Endothelial cell of umbilical vein (primary cell): ENCODE measurements around the gene ATPAF1. TPM values are rescaled to one million over a fixed set of nuclear protein-coding genes. Genes with fewer than 3 reads are reported as not detected.

Experiments used
- BruUV-seq: library from RNA; stranded (reverse); fragments of 400-500 nt; replicated peaks from 2 replicates; lab custom pipeline; 2021; lab: Mats Ljungman, UMichigan
- CTCF ChIA-PET: fragments of 300-600, 350-600 bp; sonication (Branson Sonifier 250); formaldehyde crosslinking; loops from one replicate; lab custom pipeline; 2021; ENCODE audit warnings: antibody characterized with exemption, inconsistent platforms; lab: Charles Lee
- POLR2A ChIA-PET: fragments of 300-600, 350-600 bp; sonication (Branson Sonifier 250); formaldehyde crosslinking; loops from one replicate; lab custom pipeline; 2021; ENCODE audit warnings: antibody characterized with exemption, inconsistent platforms; lab: Charles Lee
- DNase-seq: peaks from one replicate; pipeline ENCODE4 v3.0.0-alpha.2; 2011; ENCODE audit warnings: low read depth, low spot score
- FAIRE-seq: peaks from 2 replicates; lab custom pipeline; 2011; peaks lifted over from hg19 to GRCh38; lab: Jason Lieb, UNC
- H2AFZ ChIP-seq: 2 replicates; pipeline ENCODE4 v1.6.0; 2012; ENCODE audit warnings: low read depth, low read length, control low read depth, inconsistent platforms
- H3K27ac ChIP-seq: 2 replicates; pipeline ENCODE4 v1.5.1; 2011; ENCODE audit warnings: low read depth, mild to moderate bottlenecking, control low read depth, low read length, moderate library complexity; ENCODE audit not compliant: insufficient read depth
- H3K27me3 ChIP-seq, 2 experiments: 2 replicates each; pipeline versions ENCODE4 v1.6.0 to v1.6.1; 2011; ENCODE audit warnings: low read length in 2 of 2, mixed read lengths in 1 of 2; ENCODE audit not compliant: control insufficient read depth in 2 of 2, insufficient read depth in 2 of 2
- H3K36me3 ChIP-seq, 2 experiments: 2 replicates in 1 of 2; 3 replicates in 1 of 2; pipeline ENCODE4 v1.5.1; 2011; ENCODE audit warnings: low read length in 2 of 2, mild to moderate bottlenecking in 1 of 2, moderate library complexity in 1 of 2; ENCODE audit not compliant: control insufficient read depth in 2 of 2, insufficient read depth in 2 of 2; ENCODE audit errors: extremely low read depth in 1 of 2
- H3K4me1 ChIP-seq: 3 replicates; pipeline ENCODE4 v1.5.1; 2011; ENCODE audit warnings: mild to moderate bottlenecking, low read length; ENCODE audit not compliant: control insufficient read depth, insufficient read depth; ENCODE audit errors: extremely low read depth
- H3K4me2 ChIP-seq: 2 replicates; pipeline ENCODE4 v1.6.1; 2011; ENCODE audit warnings: low read length, control low read depth, mixed read lengths; ENCODE audit not compliant: insufficient read depth
- H3K4me3 ChIP-seq, 3 experiments: fragments of 200-600 bp in 1 of 3; sonication (generic), shearing (Covaris generic) in 1 of 3; replicated peaks in 1 of 3; 2 replicates each; pipeline ENCODE4 v1.5.1; 2011 to 2016; ENCODE audit warnings: control low read depth in 3 of 3, low read length in 3 of 3, mild to moderate bottlenecking in 2 of 3, inconsistent platforms in 1 of 3, low read depth in 1 of 3, moderate library complexity in 1 of 3; ENCODE audit not compliant: insufficient read depth in 1 of 3
- H3K79me2 ChIP-seq: 2 replicates; pipeline ENCODE4 v1.6.0; 2012; ENCODE audit warnings: low read length, inconsistent platforms; ENCODE audit not compliant: control insufficient read depth, insufficient read depth
- H3K9ac ChIP-seq: replicated peaks from 2 replicates; pipeline ENCODE3; 2011; ENCODE audit warnings: low read length, control low read depth; ENCODE audit not compliant: insufficient read depth; ENCODE audit errors: extremely low read depth
- H3K9me1 ChIP-seq: replicated peaks from 3 replicates; pipeline ENCODE4 v1.6.0; 2011; ENCODE audit warnings: mild to moderate bottlenecking, low read length; ENCODE audit not compliant: control insufficient read depth, insufficient read depth; ENCODE audit errors: extremely low read depth
- H3K9me3 ChIP-seq: replicated peaks from 2 replicates; pipeline ENCODE4 v1.5.1; 2012; ENCODE audit warnings: low read length, inconsistent platforms; ENCODE audit not compliant: control insufficient read depth, insufficient read depth
- H4K20me1 ChIP-seq: replicated peaks from 2 replicates; pipeline ENCODE3; 2011; ENCODE audit warnings: mild to moderate bottlenecking, low read length; ENCODE audit not compliant: control insufficient read depth, insufficient read depth; ENCODE audit errors: extremely low read depth
- EZH2 ChIP-seq: IDR thresholded peaks from 2 replicates; pipeline ENCODE4 v1.6.1; 2012; ENCODE audit warnings: borderline replicate concordance, low read depth, mild to moderate bottlenecking, moderate library complexity, low read length, inconsistent platforms; ENCODE audit not compliant: severe bottlenecking
- MYC ChIP-seq: IDR thresholded peaks from one replicate; pipeline ENCODE4 v1.6.1; 2011; ENCODE audit warnings: mild to moderate bottlenecking, low read depth, low read length
- POLR2A ChIP-seq: IDR thresholded peaks from 2 replicates; pipeline ENCODE4 v1.6.1; 2012; ENCODE audit warnings: low read depth, mild to moderate bottlenecking, control low read depth, low read length
- POLR2AphosphoS5 ChIP-seq: IDR thresholded peaks from 2 replicates; pipeline ENCODE4 v1.6.1; 2012; ENCODE audit warnings: low read depth, mild to moderate bottlenecking, control low read depth, low read length, moderate library complexity; ENCODE audit not compliant: insufficient read depth
- dilution Hi-C: fragments of 300-500 bp; cut with MboI; formaldehyde crosslinking; loops from one replicate; pipeline ENCODE4 v1.15.0; 2019; ENCODE audit warnings: low sequenced_read_pairs; ENCODE audit not compliant: extremely low pct_ligation_motif_present
- intact Hi-C: fragments of 100-400 bp; cut with micrococcal nuclease; formaldehyde crosslinking; loops from one replicate; pipeline ENCODE4 v1.10.0; 2022
- polyA plus RNA-seq, 4 experiments: library from polyadenylated mRNA; depleted of rRNA in 3 of 4; stranded (reverse) in 3 of 4; unstranded in 1 of 4; fragments of >200 nt; gene quantifications; 2 replicates each; pipeline versions ENCODE4 v1.2.1 to v1.2.3, GENCODE V29; 2011 to 2012; ENCODE audit warnings: missing spikeins in 1 of 4
- total RNA-seq: library from RNA; stranded (reverse); gene quantifications from 2 replicates; pipeline ENCODE4 v1.2.3, GENCODE V29; 2021
- TF ChIP-seq, protein P1 (sequence below): IDR thresholded peaks from 2 replicates; pipeline ENCODE4 v1.6.1; 2011; ENCODE audit not compliant: insufficient read depth, insufficient read length

Gene ATPAF1
- total and polyA plus RNA-seq, 2 donors (not counting 3 experiments of a cell fraction or from before 2014, with no cell fraction given): 28.3 to 29.6 TPM

DNA sequence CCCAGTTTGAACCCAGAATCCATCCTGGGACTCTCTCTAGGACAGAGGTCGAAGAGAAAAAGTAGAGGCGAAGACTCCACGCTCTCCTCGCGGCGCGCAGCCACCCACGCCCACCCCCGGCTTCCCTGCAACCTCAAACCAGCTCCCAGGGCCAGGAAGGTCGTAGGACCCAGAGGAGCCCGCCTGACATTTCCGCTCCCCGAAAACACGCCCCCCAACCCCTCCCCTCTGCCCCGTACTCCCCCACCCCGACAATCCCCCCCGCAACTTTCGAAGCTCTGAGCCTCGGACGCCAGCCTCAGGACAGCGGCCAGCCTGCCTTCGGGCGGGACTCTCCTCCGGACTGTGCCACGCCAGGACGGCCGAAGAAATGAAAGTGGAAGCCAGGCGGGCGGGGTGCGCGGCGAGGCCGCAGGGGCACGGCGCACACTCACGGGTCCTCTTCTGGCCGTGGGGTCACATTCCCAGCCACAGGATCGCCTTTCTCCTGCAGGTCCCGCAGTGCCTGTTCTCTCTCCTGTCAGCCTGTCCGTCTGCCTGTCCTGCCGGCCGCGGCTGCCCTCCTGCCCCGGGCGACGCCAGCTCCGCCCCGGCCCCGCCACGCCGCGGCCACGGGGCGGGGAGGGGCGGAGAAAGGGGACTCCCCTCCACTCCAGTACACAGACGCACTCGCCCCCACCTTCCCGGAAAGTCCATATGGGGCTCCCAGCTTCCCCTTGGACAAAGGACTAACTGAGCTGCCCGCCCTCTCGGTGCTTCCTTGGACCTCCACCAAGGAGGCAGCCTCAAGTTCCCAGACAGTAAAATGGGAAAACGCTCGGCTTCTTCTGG is 51.7 kb downstream of the ATPAF1 start, which contains the start of gene MOB3C:
Gene MOB3C (minus strand): TSS at position 535 of the 831 bp plus-strand sequence. CDS start 3,490 bp downstream, outside the sequence.
- intact Hi-C loops (loop anchor here (1.0 to 2.0 kb wide), 2 partner anchors 12 to 52 kb away; partner anchors contain the start of genes ATPAF1 and MKNK1), dilution Hi-C loops (no loop called here)
- H3K9me1 ChIP-seq: no peaks in the 10 kb centered on the region
- no peaks in the 10 kb centered on the region for H3K36me3 ChIP-seq
- ChIA-PET CTCF (interaction anchor here (1.0 to 3.1 kb wide), 8 partner anchors 10 to 170 kb away, joined by 3 to 21 read pairs (median 4); partner anchors contain the start of genes EFCAB14 and MKNK1), POLR2A (interaction anchor here (1.2 to 1.7 kb wide), 3 partner anchors 10 to 109 kb away, joined by 4 to 8 read pairs (median 4); partner anchors contain the start of gene MKNK1)
- H3K4me3 ChIP-seq: peak within 1 kb of the TSS; percentile 44 to 70 (median 62)
- no peak within 1 kb of the TSS for H3K27ac ChIP-seq
- H3K4me1 ChIP-seq: peaks cover 11% of the 10 kb centered on the region
- H4K20me1 ChIP-seq: no peaks in the 10 kb centered on the region
- TF ChIP-seq POLR2AphosphoS5: peak; percentile 54
- TF ChIP-seq, protein P1, sequence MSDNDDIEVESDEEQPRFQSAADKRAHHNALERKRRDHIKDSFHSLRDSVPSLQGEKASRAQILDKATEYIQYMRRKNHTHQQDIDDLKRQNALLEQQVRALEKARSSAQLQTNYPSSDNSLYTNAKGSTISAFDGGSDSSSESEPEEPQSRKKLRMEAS: no peak
- TF ChIP-seq POLR2A: peak; percentile 53
- no peaks in the 10 kb centered on the region for H3K27me3 ChIP-seq
- peak within 1 kb of the TSS; percentile 83 for H2AFZ ChIP-seq
- H3K9ac ChIP-seq: peak within 1 kb of the TSS; percentile 33
- H3K9me3 ChIP-seq: no peaks in the 10 kb centered on the region
- BruUV-seq: no TSS peak
- no peaks in the 10 kb centered on the region for H3K79me2 ChIP-seq
- FAIRE-seq: peak; percentile 84
- DNase-seq: peak; percentile 79
- H3K4me2 ChIP-seq: peak within 1 kb of the TSS; percentile 78

DNA sequence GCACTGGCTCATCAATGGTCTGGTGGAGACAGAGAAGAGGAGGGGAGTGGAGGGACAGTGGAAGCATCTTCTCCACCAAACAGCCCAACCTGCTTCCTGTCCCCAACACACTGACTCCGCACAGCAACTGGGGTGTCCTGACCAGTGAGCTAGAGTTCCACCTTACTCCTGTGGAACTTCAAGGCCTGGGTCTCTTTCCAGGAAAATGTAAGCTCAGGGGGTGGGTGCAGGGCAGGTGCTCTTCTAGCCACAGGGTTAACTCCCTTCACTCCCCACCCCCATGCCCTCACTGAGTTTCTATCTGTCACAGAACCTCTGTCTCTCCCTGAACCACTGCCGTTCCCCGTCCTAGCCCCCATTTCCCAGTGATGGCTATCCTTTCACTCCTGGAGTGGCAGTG is 52.4 kb downstream of the ATPAF1 start:
- no peaks in the 10 kb centered on the region for H3K79me2 ChIP-seq
- TF ChIP-seq, protein P1: no peak
- no peak for TF ChIP-seq MYC
- TF ChIP-seq EZH2: no peak
- H4K20me1 ChIP-seq: no peaks in the 10 kb centered on the region
- peaks cover 11% of the 10 kb centered on the region for H3K4me1 ChIP-seq
- dilution Hi-C loops (no loop called here), intact Hi-C loops (loop anchor here (1.0 to 2.0 kb wide), 2 partner anchors 11 to 53 kb away; partner anchors contain the start of genes ATPAF1 and MKNK1)
- POLR2A ChIA-PET: interaction anchor here (1.4 to 1.7 kb wide), 2 partner anchors 9 to 11 kb away, joined by 4 to 8 read pairs; partner anchors contain the start of gene MKNK1
- no peaks in the 10 kb centered on the region for H3K36me3 ChIP-seq
- FAIRE-seq (no peak), DNase-seq (no peak)
- CTCF ChIA-PET: interaction anchor here (2.0 to 3.1 kb wide), 2 partner anchors 12 to 109 kb away, joined by 13 to 21 read pairs; partner anchors contain the start of gene MKNK1
- H3K27me3 ChIP-seq: no peaks in the 10 kb centered on the region
- H3K4me2 ChIP-seq: peak overlapping the region; percentile 58
- no peak overlapping the region for H3K27ac ChIP-seq
- peak overlapping the region; percentile 43 to 70 (median 44) for H3K4me3 ChIP-seq
- no peaks in the 10 kb centered on the region for H3K9me3 ChIP-seq
- no TSS peak for BruUV-seq
- H2AFZ ChIP-seq: peak overlapping the region; percentile 83
- no peaks in the 10 kb centered on the region for H3K9me1 ChIP-seq
- H3K9ac ChIP-seq: peak overlapping the region; percentile 5
